ENCODE data around the gene VAT1L.

VAT1L gene

DNA sequence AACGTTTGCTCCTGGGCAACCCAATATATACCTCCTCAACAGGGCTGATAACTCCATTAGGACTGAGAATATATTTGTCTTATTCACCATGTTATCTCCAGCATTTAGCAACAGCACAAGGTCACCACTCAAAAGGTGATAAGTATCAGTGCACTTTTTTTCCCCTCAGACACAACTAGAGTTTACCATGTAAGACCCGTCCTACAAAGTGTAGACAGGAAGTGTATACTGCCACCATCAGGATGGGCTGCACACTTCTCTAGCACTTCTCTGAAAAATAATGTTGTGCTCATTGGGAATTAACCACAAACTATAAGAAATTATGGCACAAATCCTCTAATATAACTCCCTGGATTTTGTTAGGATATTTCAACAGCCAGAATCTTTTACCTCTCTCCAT, 5.7 kb upstream of the VAT1L start:
- DNase-seq (ENCODE audit: low read depth, low spot score) = no peak

DNA sequence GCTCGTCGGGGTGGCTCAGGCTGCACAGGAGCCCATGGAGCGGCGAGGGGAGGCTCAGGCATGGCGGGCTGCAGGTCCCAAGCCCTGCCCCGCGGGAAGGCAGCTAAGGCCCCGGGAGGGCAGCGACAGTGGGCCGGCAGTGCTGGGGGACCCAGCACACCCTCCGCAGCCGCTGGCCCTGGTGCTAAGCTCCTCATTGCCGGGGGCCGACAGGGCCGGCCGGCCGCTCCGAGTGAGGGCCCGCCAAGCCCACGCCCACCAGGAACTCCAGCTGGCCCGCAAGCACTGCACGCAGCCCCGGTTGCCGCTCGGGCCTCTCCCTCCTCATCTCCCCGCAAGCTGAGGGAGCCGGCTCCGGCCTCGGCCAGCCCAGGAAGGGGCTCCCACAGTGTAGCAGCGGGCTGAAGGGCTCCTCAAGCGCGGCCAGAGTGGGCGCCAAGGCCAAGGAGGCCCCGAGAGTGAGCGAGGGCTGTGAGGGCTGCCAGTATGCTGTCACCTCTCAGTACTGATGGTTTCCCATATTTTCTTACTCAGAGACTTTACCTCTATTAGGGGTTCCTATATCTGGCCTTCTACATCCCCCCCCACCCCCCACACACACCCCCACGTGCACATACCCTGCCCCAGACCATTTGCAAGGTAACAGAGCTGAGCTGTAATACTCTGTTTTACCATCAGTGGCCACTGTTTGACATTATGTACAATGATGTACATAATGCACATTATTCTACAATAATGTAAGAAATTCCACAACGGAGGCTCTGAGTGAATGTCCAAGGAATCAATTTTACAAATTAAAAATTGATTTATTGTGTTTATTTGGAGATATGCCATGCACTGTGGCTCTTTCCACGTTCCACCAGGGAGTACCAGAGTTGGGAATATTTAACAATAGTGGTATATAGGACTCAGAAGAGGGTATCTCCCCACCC, 3.7 kb upstream of the VAT1L start:
- no peak for DNase-seq (ENCODE audit: low read depth, low spot score)

DNA sequence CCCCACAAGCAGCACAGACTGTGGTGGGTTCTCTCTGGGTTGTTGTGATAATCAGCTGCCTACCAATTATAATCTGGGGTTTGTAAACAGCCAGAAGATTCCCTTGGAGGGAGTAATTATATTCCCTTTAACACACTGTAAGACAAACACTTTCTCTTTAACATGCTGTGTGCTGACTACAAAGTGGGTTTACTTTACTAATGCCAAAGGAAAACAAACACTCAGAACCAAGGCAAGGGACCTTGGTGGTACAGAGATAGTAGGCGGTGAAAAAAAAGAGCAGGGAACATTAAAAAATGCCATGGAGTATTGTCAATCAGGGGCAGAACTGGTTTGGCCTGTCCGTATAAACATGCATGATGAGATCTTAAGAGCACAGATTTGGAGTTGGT, 3.0 kb upstream of the VAT1L start:
- DNase-seq (ENCODE audit: low read depth, low spot score) = no peak

DNA sequence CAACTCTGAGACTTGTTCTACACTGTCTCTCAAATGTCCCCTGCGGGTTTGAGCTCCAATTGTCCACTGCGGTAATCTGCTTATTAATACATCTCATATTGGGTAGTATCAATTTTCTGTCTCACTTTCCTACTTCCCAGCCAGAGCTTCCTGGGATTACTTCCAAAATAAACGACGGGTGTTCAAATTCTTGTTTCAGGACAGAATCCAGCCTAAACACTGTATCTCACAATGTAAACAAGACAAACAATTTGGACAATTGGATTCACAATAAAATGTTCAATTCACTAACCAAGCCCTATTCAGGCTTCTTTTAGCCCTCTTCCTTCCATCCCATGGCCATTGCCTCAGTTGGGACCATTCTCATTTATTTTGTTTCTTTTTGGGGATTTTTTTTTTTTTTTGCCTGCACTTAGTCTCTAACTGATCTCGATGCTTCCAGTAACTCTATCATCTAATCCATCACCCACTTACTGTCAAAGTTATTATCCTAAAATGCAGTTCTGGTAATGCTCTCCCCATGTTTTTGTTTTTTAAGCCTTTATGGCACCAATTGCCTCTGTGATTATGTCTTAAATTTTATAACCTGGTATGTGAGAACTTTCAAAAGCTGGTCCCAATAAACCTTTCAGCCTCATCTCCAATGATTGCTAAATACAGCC, 2.0 kb upstream of the VAT1L start:
- no peak for DNase-seq (ENCODE audit: low read depth, low spot score)

DNA sequence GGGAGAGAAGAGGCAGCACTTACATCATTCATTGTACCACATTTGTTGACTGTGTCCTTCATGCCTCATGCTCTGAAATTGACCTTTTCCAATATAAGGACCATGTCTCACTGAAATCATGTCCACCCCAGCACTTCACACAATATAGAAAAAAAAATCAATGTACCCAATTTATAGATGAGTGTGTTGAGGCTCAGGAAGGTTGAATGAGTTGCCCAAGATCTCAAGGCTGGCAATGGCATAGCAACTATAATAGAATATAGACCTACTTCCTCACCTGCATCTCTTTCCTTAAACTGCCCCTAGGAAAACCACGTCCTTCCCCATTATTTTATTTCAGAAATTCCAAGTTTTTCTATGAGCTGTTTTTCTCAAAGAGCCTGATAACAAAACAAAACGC, 912 bp upstream of the VAT1L start:
- DNase-seq (ENCODE audit: low read depth, low spot score) = no peak

DNA sequence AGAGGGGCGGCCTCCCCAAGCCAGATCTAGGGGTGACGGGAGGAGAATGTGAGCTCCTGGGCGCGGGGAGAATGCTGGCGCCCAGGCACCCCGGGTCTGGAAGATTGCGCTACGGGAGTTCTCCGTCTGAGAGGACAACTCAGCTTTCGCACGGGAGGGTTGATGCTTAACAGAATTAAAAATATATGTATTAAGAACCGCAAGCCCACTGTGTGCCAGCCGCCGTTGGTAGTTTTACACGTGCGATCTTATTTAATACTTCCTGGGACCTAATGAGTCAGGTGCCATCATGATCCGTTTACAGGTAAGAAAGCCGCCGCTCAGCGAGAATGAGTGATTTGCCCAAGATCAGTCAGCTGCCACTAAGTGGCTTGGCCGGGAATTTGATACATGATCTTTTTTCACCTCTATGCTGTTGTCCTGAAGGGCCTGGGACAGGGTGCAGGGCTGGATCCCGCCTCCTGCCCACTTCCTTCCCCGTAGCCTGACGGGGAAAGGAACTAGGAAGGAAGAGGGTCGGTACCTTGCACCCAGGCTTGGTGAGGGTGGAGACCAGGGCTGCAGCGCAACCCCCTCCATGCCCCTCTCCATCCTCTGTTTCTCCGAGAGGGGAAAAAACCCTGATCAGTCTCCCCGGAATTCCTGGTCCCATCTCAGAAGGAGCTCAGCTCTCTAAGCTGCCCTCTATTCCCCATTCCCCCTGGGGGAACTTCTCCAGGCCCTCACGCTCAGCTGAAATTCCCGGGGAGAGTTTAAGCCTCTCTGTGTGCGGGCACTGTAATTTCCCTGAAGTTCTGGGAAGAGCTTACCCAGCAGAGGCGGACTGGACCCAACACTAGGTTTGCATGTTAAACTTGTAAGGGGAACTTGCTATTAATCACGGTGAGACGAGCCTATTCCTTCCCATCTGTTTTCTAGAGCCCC, 983 bp downstream of the VAT1L start:
- no peak for DNase-seq (ENCODE audit: low read depth, low spot score)

DNA sequence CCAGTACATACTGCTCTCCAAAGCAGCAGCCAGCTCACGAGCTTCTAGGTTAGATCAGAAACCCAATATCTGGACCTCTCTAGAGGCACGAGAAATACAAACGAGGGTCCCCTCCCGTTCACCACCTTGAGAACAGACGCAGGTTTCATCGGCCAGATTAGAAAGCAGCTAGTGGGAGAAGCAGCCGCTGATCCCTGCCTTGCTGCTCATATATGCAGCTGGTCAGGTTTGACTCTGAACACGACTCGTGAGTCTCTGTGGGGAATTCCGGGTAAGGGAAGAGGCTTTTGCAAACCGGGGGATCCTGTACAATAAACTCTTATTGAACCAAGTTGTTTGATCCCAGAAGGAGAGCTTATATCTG, 1.6 kb downstream of the VAT1L start:
- DNase-seq (ENCODE audit: low read depth, low spot score) = no peak

DNA sequence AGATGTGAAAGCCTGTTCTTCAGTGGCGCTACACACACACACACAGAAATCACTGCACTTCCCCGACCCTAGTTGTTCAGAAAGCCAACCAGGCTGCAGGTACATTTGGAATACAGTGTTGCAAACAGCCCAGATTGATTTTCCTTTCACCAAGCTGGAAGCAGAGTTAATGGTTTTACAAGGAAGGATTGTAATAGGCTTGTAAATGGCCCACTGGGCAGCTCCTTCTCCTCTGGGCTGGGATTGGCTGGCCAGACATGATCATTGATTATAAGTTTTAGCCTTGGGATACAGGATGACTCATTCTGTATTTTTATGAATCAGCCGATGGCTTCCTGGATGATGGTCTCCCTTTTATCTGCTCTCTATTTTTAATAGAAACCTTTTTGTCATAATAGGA, 2.5 kb downstream of the VAT1L start:
- no peak for DNase-seq (ENCODE audit: low read depth, low spot score)

DNA sequence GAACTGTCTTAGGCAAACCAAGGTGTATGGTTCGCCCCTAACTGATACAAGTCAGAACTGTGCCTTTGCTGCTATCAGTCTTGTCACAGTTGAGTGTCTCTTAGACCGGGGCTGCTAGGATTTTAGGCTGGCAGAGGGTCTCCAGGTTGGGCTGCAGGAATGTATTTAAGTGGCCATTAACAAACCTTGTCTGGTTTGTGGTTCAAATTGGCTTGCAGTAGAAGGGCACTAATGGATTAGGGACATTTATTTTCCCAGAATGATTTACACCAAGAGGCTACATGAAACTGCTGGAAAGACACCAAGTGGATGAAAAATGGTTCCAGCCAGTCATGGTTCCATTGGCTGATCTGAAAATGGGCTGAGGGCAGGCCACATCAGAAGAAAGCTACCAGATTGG, 5.1 kb downstream of the VAT1L start:
- no peak for DNase-seq (ENCODE audit: low read depth, low spot score)

DNA sequence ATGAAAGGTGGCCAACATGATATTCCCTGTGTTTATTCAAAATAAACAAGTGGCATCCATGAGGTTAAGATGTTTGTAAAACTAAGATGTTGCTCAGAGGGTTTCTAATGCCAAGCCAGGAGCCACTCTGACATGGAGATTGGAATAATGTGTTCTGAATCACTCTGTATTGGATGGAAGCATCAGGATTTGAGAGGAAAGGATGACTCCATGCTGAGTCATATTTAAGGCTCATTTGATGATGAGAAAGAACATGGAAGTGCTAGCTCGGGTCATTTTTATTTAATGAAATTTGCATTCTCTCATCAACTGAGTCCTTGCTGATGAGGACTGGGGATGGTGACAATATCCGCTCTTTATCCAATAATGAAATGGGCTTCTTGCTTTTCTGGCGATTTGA, 6.2 kb downstream of the VAT1L start:
- no peak for DNase-seq (ENCODE audit: low read depth, low spot score)

DNA sequence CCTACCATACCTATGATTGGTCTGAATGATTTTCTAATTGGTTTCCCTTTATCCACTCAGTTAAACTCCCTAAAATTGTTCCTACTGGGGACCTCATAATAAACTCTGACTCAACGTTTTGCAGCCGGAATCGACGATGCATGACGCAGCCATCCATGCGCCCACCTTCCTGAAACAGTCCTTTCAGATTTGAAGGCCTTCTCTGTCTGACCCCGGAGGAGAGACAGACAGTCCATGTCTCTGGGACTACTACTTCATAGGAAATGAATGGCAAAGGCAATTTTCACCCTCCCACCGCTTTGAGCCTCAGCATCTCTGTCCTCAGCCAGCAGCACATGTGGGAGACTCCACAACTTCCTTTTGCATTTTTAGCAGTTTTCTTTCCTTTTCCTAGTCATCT, 13.5 kb downstream of the VAT1L start:
- DNase-seq (ENCODE audit: low read depth, low spot score) = no peak

DNA sequence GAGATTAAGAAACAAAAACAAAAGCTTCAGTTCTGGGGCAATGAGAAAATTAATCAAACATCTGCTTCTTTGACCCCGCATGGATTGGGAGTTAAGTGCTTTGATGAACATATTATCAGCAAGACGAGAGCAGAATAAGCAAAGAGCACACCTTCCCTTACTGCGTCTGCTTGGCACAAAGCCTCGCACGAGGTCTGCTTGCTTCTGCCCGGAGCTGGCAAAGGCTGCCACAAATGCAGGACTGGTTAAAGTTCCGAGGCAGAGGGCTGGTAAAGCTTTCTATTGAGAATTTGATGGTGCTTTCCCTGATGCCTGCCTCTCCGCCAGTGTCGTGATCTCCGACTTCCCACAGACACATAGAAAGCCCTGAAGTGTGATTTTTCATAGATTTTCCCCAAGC, 17.0 kb downstream of the VAT1L start:
- no peak for DNase-seq (ENCODE audit: low read depth, low spot score)

DNA sequence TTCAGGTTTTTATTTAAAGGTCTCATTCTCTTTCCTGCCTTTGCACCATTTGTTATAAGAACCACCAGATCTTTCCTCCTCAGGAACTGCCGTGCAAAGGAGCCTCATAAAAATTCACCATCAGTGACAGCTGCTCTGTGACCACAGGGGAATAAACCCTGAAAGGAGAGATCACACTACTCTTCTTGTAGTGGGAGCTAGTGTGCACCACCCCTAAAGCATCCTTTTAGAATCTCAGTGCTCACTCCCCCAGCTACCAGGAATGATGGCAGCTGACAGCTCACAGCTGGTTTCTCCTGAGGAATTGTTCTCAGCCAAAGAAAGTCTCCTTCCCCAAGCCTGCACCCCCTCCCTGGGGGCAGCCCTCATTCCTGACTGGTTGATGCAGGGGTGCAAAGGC, 18.7 kb downstream of the VAT1L start:
- DNase-seq (ENCODE audit: low read depth, low spot score) = no peak

DNA sequence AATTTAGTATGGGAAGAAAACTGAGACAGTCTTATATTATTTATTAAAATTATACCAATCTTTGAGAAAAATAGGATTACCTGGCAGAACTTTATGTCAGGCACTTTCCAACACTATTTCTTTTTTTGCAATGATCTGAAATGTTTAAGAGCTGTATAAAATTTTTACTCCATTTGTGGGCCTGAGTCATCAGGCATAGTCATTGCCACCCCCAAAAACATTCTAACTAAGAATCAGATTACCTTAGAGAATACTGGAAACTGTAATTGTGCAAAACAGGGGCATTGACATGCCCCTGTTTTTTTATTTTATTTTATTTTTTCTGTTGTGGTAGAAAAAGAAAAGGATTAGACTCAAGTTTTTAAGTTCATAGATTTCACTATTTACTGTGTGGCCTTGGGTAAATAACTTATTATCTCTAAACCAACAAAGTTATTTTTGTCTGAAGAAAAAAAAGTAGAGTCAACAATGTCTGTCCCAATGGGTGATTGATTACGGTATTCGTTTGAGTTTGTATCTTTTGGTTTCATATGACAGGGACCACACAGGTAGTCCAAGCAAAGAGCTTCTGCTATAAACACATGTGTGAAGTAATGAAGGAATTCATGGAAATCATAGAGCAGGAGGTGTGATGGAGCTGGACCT, 24.6 kb downstream of the VAT1L start:
- DNase-seq (ENCODE audit: low read depth, low spot score) = no peak

DNA sequence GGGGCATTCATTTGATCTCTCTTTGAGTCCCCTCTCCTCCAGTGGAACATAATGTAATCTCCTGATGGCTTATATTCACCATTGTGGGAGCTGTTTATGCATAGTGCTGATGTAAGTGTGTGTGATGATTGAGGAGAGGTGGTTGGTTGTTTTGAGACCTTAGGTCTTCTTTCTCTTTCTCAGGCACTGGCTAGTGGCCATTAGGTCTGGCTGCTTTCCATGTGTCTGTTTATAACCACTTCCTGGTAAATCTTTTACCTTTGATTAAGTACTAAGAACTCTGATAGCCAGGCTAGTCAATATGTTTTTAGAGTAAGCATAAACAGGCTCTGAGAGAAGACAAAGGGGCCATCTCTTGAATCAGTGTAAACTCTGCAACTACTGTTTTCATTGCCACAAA, 27.9 kb downstream of the VAT1L start:
- no peak for DNase-seq (ENCODE audit: low read depth, low spot score)

DNA sequence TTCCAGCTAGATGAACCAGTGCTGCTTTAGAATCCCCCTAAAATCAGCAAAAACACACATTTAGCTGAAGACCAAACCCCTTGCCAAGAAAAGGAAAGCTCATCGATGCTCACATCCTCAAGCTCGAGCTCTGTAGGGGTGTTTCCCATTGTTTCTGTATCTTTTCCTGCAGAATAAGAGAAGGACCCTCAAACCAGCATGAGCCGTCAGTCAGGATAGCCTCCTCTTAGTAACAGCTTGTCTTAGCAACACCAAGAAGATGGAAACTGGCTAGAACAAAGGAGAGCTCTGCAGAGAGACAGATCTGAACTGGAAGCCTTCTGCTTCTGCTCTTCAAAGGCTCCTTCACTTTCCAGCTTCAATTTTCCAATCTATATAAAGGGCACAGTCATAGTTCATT, 32.0 kb downstream of the VAT1L start:
- DNase-seq (ENCODE audit: low read depth, low spot score) = no peak

DNA sequence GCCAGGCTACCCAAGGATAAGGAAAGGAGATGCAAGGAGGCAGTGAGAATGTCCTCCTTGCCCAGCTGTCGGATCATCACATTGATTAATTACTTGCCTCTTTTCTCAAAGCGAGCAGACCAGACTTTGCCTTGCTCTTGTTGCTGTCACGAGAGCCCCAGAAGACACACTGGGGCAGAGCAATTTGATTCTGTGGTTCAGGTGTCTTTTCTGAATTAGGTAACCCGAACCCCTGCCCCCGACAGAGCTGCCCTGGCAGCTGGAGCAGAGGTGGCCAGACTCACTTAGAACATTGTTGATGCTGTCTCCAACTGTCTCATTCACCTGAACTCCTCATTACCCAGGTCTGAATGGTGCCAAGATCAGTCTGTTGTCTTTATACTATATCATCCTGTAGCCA, 34.3 kb downstream of the VAT1L start:
- DNase-seq (ENCODE audit: low read depth, low spot score) = no peak

DNA sequence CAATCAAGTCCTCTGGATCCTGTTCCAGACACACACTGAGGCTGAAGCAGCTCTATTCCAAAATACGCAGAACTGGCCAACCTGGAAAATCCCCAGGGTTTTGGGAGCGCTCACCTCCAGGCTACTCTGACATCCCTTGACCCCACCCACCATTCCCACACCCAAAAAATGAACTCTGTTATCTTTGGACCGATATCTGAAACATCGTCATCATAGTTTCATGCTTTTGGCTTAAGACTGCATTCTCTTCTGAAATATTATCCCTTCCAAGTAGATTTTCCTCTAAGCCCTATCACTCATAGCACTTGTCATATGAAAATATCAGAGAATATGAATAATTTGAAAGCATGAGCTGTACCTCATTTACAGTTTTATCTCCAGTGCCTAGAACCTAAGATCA, 34.7 kb downstream of the VAT1L start:
- no peak for DNase-seq (ENCODE audit: low read depth, low spot score)

DNA sequence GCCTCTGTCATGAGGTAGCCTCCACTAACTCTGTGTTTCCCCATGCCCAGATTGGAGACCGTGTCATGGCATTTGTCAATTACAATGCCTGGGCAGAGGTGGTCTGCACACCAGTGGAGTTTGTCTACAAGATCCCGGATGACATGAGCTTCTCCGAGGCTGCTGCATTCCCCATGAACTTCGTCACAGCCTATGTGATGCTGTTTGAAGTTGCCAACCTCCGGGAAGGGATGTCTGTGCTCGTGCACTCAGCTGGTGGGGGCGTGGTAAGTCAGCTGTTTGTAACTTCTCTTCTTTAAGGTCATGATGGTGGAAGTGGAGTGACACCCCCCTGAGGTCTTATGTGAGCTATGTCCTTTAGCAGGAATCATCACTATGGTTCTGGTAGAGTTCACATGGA, 36.8 kb downstream of the VAT1L start:
- DNase-seq (ENCODE audit: low read depth, low spot score) = no peak

DNA sequence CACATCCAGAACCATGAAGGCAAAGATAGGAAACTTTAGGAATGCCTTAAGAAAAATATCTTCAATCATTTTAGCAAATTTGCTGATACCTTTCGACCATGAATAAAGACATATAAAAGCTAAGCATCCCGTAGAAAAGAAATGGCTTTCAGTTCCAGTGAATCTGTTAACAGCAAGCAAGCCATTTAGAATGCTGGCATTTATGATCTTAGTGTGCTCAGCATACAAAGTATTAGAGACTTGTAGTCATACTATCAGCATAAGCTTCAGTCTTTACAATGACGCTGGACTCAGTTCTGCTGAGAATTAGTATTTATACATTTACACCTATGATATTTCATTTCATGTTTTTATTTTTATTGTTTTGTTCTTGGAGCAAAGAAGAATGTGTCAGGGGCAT, 38.7 kb downstream of the VAT1L start:
- no peak for DNase-seq (ENCODE audit: low read depth, low spot score)

DNA sequence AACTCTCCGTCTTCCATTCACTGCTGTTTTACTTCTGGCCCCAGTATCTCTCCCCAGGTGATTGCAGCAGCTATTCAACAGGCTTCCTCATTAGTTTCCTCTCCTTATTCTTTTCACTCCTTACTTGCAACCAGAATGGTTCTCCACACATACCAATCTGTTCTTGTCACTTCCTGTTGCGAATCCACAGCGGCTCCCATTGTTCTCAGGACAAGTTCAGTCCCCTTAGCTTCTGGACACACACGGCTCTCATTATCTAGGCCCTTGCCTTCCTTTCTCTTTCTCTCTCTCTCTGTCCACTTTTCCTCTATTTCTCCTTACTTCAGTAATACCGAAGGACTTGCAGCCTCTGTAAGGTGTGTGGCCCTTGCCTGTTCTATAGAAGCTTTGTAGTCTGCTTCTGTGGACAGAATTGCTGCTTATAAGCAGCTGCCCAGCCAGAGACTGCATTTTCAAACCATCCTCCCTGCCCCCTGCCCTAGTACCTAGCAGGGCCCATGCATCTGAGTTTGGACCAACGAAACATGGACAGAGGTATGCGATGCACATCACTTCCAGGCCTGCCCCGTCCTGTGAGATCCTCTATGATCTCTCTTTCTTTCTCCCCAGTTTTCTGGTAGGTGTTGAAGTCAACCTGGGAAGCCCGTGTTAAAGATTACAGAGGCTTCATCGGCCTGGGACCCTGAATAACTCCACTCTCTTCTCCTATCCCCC, 45.7 kb downstream of the VAT1L start:
- no peak for DNase-seq (ENCODE audit: low read depth, low spot score)

Measured in smooth muscle cell of the brain vasculature (primary cell).